Activated T-helper 1 cell treated with anti-CD3 and anti-CD28 coated beads, Interleukin-12 subunit alpha, Interleukin-12 subunit beta, Interleukin-2, Interleukin-4 antibody, amounts not matched to agents 30 ng/mL and 10 ng/mL and 1 ng/mL, durations not matched to agents 14 hours and 24 hours and 36 hours (primary cell): ENCODE results near the gene SYNE1. TPM values are rescaled to one million over a fixed set of nuclear protein-coding genes. Genes with fewer than 3 reads are reported as not detected.
"Not testable (repeated sequence)": the region's sequence is repeated elsewhere in the genome, so short reads cannot be mapped to it uniquely, and the experiment has no call there.

Experiments used
- DNase-seq: peaks from one replicate; pipeline ENCODE4 v3.0.0; 2021; ENCODE audit warnings: low spot score
- H3K27ac Mint-ChIP-seq: one replicate; pipeline ENCODE4 v1.8.0; 2021; ENCODE audit warnings: mild to moderate bottlenecking, mixed read lengths
- H3K27me3 Mint-ChIP-seq: one replicate; pipeline ENCODE4 v1.8.0; 2022; ENCODE audit warnings: mild to moderate bottlenecking, moderate library complexity, mixed read lengths; ENCODE audit not compliant: insufficient read depth
- H3K36me3 Mint-ChIP-seq: one replicate; pipeline ENCODE4 v1.8.0; 2021; ENCODE audit warnings: low read depth, mixed read lengths
- H3K4me1 Mint-ChIP-seq: one replicate; pipeline ENCODE4 v1.8.0; 2021; ENCODE audit warnings: low read depth, mixed read lengths
- H3K4me3 Mint-ChIP-seq: one replicate; pipeline ENCODE4 v1.8.0; 2021; ENCODE audit warnings: mild to moderate bottlenecking, moderate library complexity, mixed read lengths
- H3K9me3 Mint-ChIP-seq: one replicate; pipeline ENCODE4 v1.8.0; 2021; ENCODE audit warnings: mixed read lengths
- intact Hi-C: fragments of 100-400 bp; cut with micrococcal nuclease; formaldehyde crosslinking; loops from one replicate; pipeline ENCODE4 v1.15.1; 2024
- total RNA-seq: library from RNA; stranded (reverse); gene quantifications from 2 replicates; pipeline ENCODE4 v1.2.3, GENCODE V29; 2022

The SYNE1 gene
- total RNA-seq, 1 donor from 2014 or later: 16.0 TPM

DNA sequence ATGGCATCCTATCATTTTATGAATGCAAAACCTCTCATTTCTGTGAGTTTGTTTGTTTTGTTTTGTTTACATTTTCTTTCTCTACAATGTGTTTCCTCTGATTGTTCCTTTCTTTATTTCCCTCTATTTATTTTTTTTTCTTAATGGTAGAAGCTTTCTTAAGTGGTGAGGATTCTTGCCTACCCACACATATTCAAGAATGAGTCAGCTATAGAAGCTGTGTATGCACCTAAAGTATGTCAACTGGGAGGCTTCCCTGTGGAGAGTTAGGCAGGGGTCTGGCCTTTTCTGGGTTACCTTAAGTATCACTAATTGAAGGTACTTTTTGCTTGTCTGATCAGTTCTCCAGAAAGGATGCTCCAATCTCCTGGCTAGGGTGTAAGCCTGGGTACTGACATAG lies 475.7 kb downstream of the SYNE1 start:
- Mint-ChIP-seq H3K36me3 (peaks cover 28% of the 10 kb centered on the region), H3K4me3 (no peak overlapping the region), H3K27me3 (no peaks in the 10 kb centered on the region), H3K27ac (peak overlapping the region; percentile 33), H3K9me3 (no peaks in the 10 kb centered on the region), H3K4me1 (peaks cover 22% of the 10 kb centered on the region)
- intact Hi-C loops: loop anchor here (1.0 to 2.0 kb wide), 2 partner anchors 22 to 71 kb away; no protein-coding TSS in a partner anchor
- no peak for DNase-seq

DNA sequence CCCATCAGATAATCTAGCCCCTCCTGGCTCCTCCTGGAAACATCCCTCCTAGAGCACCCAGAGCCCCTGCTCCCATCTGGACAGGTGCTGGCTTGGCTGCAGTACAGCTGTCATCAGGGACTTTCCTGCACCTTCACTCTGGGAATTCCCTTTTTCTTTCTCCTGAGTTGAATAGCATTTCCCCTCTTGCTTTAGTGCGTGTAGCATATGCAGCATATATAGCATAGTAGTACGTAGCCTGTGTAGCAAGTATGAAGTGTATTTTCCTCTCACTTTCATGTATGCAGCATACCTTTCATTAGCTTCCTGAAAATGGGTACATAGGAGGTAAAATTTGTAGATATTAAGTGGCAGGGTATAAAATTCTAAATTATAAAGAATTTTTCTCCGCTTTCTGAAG lies 476.8 kb downstream of the SYNE1 start:
- peaks cover 32% of the 10 kb centered on the region for H3K36me3 Mint-ChIP-seq
- H3K27me3 Mint-ChIP-seq: no peaks in the 10 kb centered on the region
- peaks cover 22% of the 10 kb centered on the region for H3K4me1 Mint-ChIP-seq
- DNase-seq: no peak
- H3K27ac Mint-ChIP-seq: peak overlapping the region; percentile 82
- no peaks in the 10 kb centered on the region for H3K9me3 Mint-ChIP-seq
- intact Hi-C loops: loop anchor here (1.0 to 2.0 kb wide), 2 partner anchors 11 to 72 kb away; no protein-coding TSS in a partner anchor
- H3K4me3 Mint-ChIP-seq: no peak overlapping the region

GRCh38 chr6:152155792-152156191 lies 481.4 kb downstream of the SYNE1 start:
- peaks cover 36% of the 10 kb centered on the region for H3K36me3 Mint-ChIP-seq
- DNase-seq: no peak
- intact Hi-C loops: no loop called here

GRCh38 chr6:152154559-152155356 lies 482.4 kb downstream of the SYNE1 start:
- intact Hi-C loops: no loop called here
- no peak overlapping the region for H3K4me3 Mint-ChIP-seq
- H3K27me3 Mint-ChIP-seq: no peaks in the 10 kb centered on the region
- DNase-seq: no peak
- no peak overlapping the region for H3K27ac Mint-ChIP-seq
- no peaks in the 10 kb centered on the region for H3K4me1 Mint-ChIP-seq
- peaks cover 42% of the 10 kb centered on the region for H3K36me3 Mint-ChIP-seq
- no peaks in the 10 kb centered on the region for H3K9me3 Mint-ChIP-seq

More at GRCh38 chr6:152155792-152156191, 481.4 kb downstream of the SYNE1 start:
- Mint-ChIP-seq H3K9me3 (no peaks in the 10 kb centered on the region), H3K4me1 (peaks cover 9% of the 10 kb centered on the region), H3K27me3 (no peaks in the 10 kb centered on the region), H3K4me3 (no peak overlapping the region), H3K27ac (peak overlapping the region; percentile 5)

GRCh38 chr6:152151920-152152319 lies 485.2 kb downstream of the SYNE1 start:
- no peak for DNase-seq
- Mint-ChIP-seq H3K27me3 (no peaks in the 10 kb centered on the region), H3K9me3 (no peaks in the 10 kb centered on the region), H3K36me3 (peaks cover 52% of the 10 kb centered on the region), H3K4me1 (peaks cover 6% of the 10 kb centered on the region), H3K4me3 (no peak overlapping the region), H3K27ac (no peak overlapping the region)
- intact Hi-C loops: no loop called here

DNA sequence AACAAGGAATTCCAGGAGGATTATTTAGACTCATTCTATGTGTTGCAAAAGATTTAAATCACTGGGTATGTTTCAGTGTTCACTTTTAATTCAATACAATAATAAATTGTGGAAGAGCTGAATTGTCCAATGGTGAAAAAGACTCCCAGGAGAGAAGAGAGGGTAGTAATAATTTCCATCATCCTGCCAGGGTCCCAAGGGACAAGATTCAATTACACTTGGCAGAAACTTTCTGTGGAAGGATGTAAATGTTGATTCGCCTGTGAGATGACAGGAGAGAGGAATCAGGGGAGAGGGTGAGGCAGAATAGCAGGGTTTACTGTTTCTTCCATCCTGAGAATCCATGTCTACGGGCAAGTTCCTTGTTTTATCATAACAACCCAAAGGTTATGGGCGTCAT lies 487.0 kb downstream of the SYNE1 start:
- Mint-ChIP-seq H3K27ac (no peak overlapping the region), H3K9me3 (no peaks in the 10 kb centered on the region), H3K4me3 (no peak overlapping the region), H3K27me3 (no peaks in the 10 kb centered on the region), H3K36me3 (peaks cover 53% of the 10 kb centered on the region), H3K4me1 (peaks cover 6% of the 10 kb centered on the region)
- intact Hi-C loops: no loop called here
- no peak for DNase-seq

DNA sequence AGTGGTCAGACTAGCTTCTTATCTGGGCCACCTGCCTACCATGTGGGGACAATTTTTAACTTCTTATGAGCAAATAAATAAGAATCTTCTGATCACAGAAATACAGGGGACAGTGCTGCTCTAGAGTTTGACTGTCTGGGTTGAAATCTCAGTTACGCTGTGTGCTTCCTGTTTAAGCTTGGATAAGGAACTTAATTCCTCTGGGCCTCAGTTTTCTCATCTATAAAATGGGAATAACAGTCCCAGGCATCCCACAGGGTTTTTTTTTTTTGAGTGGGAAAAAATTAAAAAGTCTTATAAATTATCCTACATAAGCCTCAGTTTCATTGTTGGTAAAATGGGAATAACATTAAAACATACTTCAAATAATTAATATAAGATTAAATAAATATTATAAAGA lies 488.8 kb downstream of the SYNE1 start:
- H3K4me3 Mint-ChIP-seq: no peak overlapping the region
- peaks cover 54% of the 10 kb centered on the region for H3K36me3 Mint-ChIP-seq

GRCh38 chr6:152147269-152147668 lies 489.9 kb downstream of the SYNE1 start:
- Mint-ChIP-seq H3K4me1 (peaks cover 6% of the 10 kb centered on the region), H3K27ac (no peak overlapping the region), H3K36me3 (peaks cover 51% of the 10 kb centered on the region), H3K4me3 (no peak overlapping the region), H3K27me3 (no peaks in the 10 kb centered on the region), H3K9me3 (no peaks in the 10 kb centered on the region)
- no peak for DNase-seq
- intact Hi-C loops: no loop called here

More for the DNA sequence above, 488.8 kb downstream of the SYNE1 start:
- Mint-ChIP-seq H3K4me1 (peaks cover 6% of the 10 kb centered on the region), H3K27me3 (no peaks in the 10 kb centered on the region), H3K27ac (no peak overlapping the region), H3K9me3 (no peaks in the 10 kb centered on the region)
- intact Hi-C loops: no loop called here
- no peak for DNase-seq

- no peak for DNase-seq
- Mint-ChIP-seq H3K27ac (no peak overlapping the region), H3K36me3 (peaks cover 43% of the 10 kb centered on the region), H3K27me3 (no peaks in the 10 kb centered on the region), H3K4me3 (no peak overlapping the region), H3K4me1 (peaks cover 6% of the 10 kb centered on the region), H3K9me3 (no peaks in the 10 kb centered on the region)
- intact Hi-C loops: no loop called here
Observed at GRCh38 chr6:152146385-152146784, 490.8 kb downstream of the SYNE1 start.

GRCh38 chr6:152143359-152143758 lies 493.8 kb downstream of the SYNE1 start:
- H3K36me3 Mint-ChIP-seq: peaks cover 33% of the 10 kb centered on the region
- H3K27me3 Mint-ChIP-seq: no peaks in the 10 kb centered on the region
- H3K9me3 Mint-ChIP-seq: no peaks in the 10 kb centered on the region

DNA sequence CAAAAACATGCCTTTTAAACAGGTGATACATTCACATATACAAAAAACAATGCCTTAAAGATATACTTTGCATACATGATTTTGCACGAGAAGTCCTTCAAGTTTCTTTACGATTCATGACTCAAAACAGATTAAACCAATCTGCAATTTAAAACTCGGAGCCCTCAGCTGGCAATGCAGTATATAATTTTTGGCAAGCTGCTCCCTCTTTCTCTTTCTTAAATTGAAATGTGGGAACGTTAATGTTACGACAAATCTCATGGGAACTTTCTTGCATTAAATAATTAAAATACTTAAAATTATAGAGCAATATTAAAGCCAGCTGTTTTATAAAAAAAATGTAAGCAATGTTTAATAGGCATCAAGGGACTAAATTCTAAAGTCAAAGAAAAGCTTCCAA lies 495.1 kb downstream of the SYNE1 start:
- Mint-ChIP-seq H3K27me3 (no peaks in the 10 kb centered on the region), H3K4me1 (peaks cover under 1% of the 10 kb centered on the region), H3K27ac (no peak overlapping the region), H3K4me3 (no peak overlapping the region), H3K36me3 (peaks cover 29% of the 10 kb centered on the region), H3K9me3 (no peaks in the 10 kb centered on the region)
- DNase-seq: no peak
- intact Hi-C loops: no loop called here

More at GRCh38 chr6:152143359-152143758, 493.8 kb downstream of the SYNE1 start:
- Mint-ChIP-seq H3K27ac (no peak overlapping the region), H3K4me1 (no peaks in the 10 kb centered on the region), H3K4me3 (no peak overlapping the region)
- intact Hi-C loops: no loop called here
- DNase-seq: no peak

- H3K9me3 Mint-ChIP-seq, H3K27me3 Mint-ChIP-seq, intact Hi-C loops, DNase-seq, H3K27ac Mint-ChIP-seq, H3K4me3 Mint-ChIP-seq, H3K4me1 Mint-ChIP-seq: not testable (repeated sequence)
- H3K36me3 Mint-ChIP-seq: peaks cover 44% of the 10 kb centered on the region
Observed at GRCh38 chr6:152138344-152138743, 498.8 kb downstream of the SYNE1 start.

DNA sequence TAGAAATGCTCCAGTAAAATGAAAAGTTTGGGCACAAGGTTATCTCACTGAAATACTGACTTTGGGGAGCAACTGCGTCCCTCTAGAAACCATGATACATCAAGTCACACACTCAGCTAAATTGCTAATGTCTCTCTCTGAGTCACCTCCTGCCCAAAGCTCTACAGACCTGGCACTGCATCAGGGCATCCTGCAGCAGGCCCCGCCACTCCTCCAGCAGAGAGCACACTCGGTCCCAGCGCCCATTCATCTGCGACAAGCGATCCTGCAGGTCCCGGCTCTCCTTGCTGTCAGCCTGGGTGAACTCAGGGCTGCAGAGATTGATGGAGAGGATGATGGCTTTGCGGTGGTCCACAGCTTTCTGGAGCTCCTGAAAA lies 500.7 kb downstream of the SYNE1 start:
- no peak overlapping the region for H3K4me3 Mint-ChIP-seq
- no peak for DNase-seq
- intact Hi-C loops: no loop called here
- no peaks in the 10 kb centered on the region for H3K9me3 Mint-ChIP-seq
- no peaks in the 10 kb centered on the region for H3K27me3 Mint-ChIP-seq
- H3K36me3 Mint-ChIP-seq: peaks cover 53% of the 10 kb centered on the region
- no peak overlapping the region for H3K27ac Mint-ChIP-seq
- peaks cover 4% of the 10 kb centered on the region for H3K4me1 Mint-ChIP-seq
